ENCODE measurements around the gene CACNA1C.

- no peak for TF ChIP-seq POU2F2 (IDR thresholded peaks at IDR 0.05; ENCODE audit: low read depth, low read length)
- TF ChIP-seq POLR2AphosphoS5 (IDR thresholded peaks at IDR 0.05; ENCODE audit: low read depth, low read length) = no peak
- no peak for TF ChIP-seq POLR2A (IDR thresholded peaks at IDR 0.05; ENCODE audit: low read depth, low read length)
- no peak for TF ChIP-seq TAF1 (IDR thresholded peaks at IDR 0.05; ENCODE audit: low read depth, low read length)
- TF ChIP-seq PAX5 (IDR thresholded peaks at IDR 0.05; ENCODE audit: insufficient read depth, low read length, severe bottlenecking) = no peak
- TF ChIP-seq SPI1 (IDR thresholded peaks at IDR 0.05; ENCODE audit: low read depth, low read length) = no peak
Measured at GRCh38 chr12:2625289-2625612, 572.5 kb downstream of the CACNA1C start.

All from GM12891 (cell line).